Astrocyte (in vitro differentiated cells and primary cell): ENCODE data around the gene MECP2. TPM values are rescaled to one million over a fixed set of nuclear protein-coding genes. Genes with fewer than 3 reads are reported as not detected.

ENCODE experiments used
- DNase-seq: peaks from one replicate; pipeline ENCODE4 v3.0.0-alpha.2; 2010; ENCODE audit warnings: low read depth
- FAIRE-seq: peaks from 2 replicates; lab custom pipeline; 2011; peaks lifted over from hg19 to GRCh38; lab: Jason Lieb, UNC
- H2AFZ ChIP-seq: 2 replicates; pipeline ENCODE4 v1.6.0; 2012; ENCODE audit warnings: low read depth, low read length, inconsistent platforms
- H3K27ac ChIP-seq: 2 replicates; pipeline ENCODE4 v1.5.1; 2011; ENCODE audit warnings: low read depth, low read length, inconsistent platforms
- H3K27me3 ChIP-seq: 2 replicates; pipeline ENCODE4 v1.6.0; 2011; ENCODE audit warnings: low read length, inconsistent platforms; ENCODE audit not compliant: insufficient read depth
- H3K36me3 ChIP-seq: 2 replicates; pipeline ENCODE4 v1.5.1; 2011; ENCODE audit warnings: low read length, inconsistent platforms; ENCODE audit not compliant: insufficient read depth
- H3K4me1 ChIP-seq: 2 replicates; pipeline ENCODE4 v1.5.1; 2011; ENCODE audit warnings: low read length, inconsistent platforms; ENCODE audit not compliant: insufficient read depth
- H3K4me2 ChIP-seq: 2 replicates; pipeline ENCODE4 v1.6.0; 2012; ENCODE audit warnings: low read length, inconsistent platforms
- H3K4me3 ChIP-seq: 2 replicates; pipeline ENCODE4 v1.5.1; 2011; ENCODE audit warnings: low read depth, mild to moderate bottlenecking, low read length, inconsistent platforms; ENCODE audit not compliant: insufficient read depth
- H3K79me2 ChIP-seq: 2 replicates; pipeline ENCODE4 v1.6.0; 2012; ENCODE audit warnings: mild to moderate bottlenecking, low read length, inconsistent platforms; ENCODE audit not compliant: insufficient read depth
- H3K9ac ChIP-seq: 2 replicates; pipeline ENCODE4 v1.6.0; 2012; ENCODE audit warnings: mild to moderate bottlenecking, low read length, inconsistent platforms
- H3K9me3 ChIP-seq: 2 replicates; pipeline ENCODE4 v1.5.1; 2012; ENCODE audit warnings: low read depth, mild to moderate bottlenecking, low read length, inconsistent platforms; ENCODE audit not compliant: insufficient read depth
- H4K20me1 ChIP-seq: 2 replicates; pipeline ENCODE4 v1.6.0; 2012; ENCODE audit warnings: low read length, inconsistent platforms; ENCODE audit not compliant: insufficient read depth
- H3K27ac Mint-ChIP-seq: one replicate; pipeline ENCODE4 v1.8.0; 2021; ENCODE audit warnings: mild to moderate bottlenecking, mixed read lengths; ENCODE audit not compliant: unreplicated experiment
- H3K27me3 Mint-ChIP-seq: one replicate; pipeline ENCODE4 v1.8.0; 2021; ENCODE audit warnings: low read depth, mixed read lengths; ENCODE audit not compliant: unreplicated experiment
- H3K36me3 Mint-ChIP-seq: one replicate; pipeline ENCODE4 v1.8.0; 2021; ENCODE audit warnings: low read depth, mixed read lengths; ENCODE audit not compliant: unreplicated experiment
- H3K4me1 Mint-ChIP-seq: one replicate; pipeline ENCODE4 v1.8.0; 2021; ENCODE audit warnings: low read depth, mixed read lengths; ENCODE audit not compliant: unreplicated experiment
- H3K4me3 Mint-ChIP-seq: one replicate; pipeline ENCODE4 v1.8.0; 2021; ENCODE audit warnings: mild to moderate bottlenecking, moderate library complexity, mixed read lengths; ENCODE audit not compliant: unreplicated experiment
- H3K9me3 Mint-ChIP-seq: one replicate; pipeline ENCODE4 v1.8.0; 2021; ENCODE audit warnings: mild to moderate bottlenecking, mixed read lengths; ENCODE audit not compliant: unreplicated experiment
- CTCF ChIP-seq: IDR thresholded peaks from 2 replicates; pipeline ENCODE4 v1.5.1; 2011; ENCODE audit warnings: low read depth, mild to moderate bottlenecking, inconsistent platforms, low read length, moderate library complexity; ENCODE audit not compliant: insufficient read depth
- EZH2 ChIP-seq: IDR thresholded peaks from 2 replicates; pipeline ENCODE4 v1.6.1; 2012; ENCODE audit warnings: mild to moderate bottlenecking, low read length, inconsistent platforms; ENCODE audit not compliant: insufficient read depth
- total RNA-seq: library from RNA; stranded (reverse); gene quantifications from 2 replicates; pipeline ENCODE4 v1.2.1, GENCODE V29; 2021

MECP2 gene
- total RNA-seq, 1 donor from 2014 or later: 36.2 TPM

- H3K4me1 Mint-ChIP-seq: peaks cover 16% of the 10 kb centered on the region
- Histone ChIP-seq H3K4me2 (no peak overlapping the region), H2AFZ (no peak overlapping the region), H3K9me3 (no peaks in the 10 kb centered on the region), H3K79me2 (peaks cover 22% of the 10 kb centered on the region), H3K4me3 (no peak overlapping the region), H3K4me1 (no peaks in the 10 kb centered on the region), H3K9ac (no peak overlapping the region), H4K20me1 (peaks cover 19% of the 10 kb centered on the region), H3K27ac (no peak overlapping the region), H3K27me3 (no peaks in the 10 kb centered on the region), H3K36me3 (peaks cover 3% of the 10 kb centered on the region)
- TF ChIP-seq EZH2 (no peak), CTCF (no peak)
- H3K9me3 Mint-ChIP-seq: no peaks in the 10 kb centered on the region
- FAIRE-seq (no peak), DNase-seq (no peak)
- no peak overlapping the region for H3K4me3 Mint-ChIP-seq
- no peak overlapping the region for H3K27ac Mint-ChIP-seq
- peaks cover 3% of the 10 kb centered on the region for H3K36me3 Mint-ChIP-seq
- H3K27me3 Mint-ChIP-seq: no peaks in the 10 kb centered on the region
Measured at GRCh38 chrX:154030266-154030665, 67.3 kb downstream of the MECP2 start.

- no peaks in the 10 kb centered on the region for H3K9me3 Mint-ChIP-seq
- Histone ChIP-seq H3K4me3 (no peak overlapping the region), H3K27ac (no peak overlapping the region), H2AFZ (no peak overlapping the region), H3K36me3 (peaks cover 3% of the 10 kb centered on the region), H3K27me3 (no peaks in the 10 kb centered on the region), H3K4me2 (no peak overlapping the region), H3K9me3 (no peaks in the 10 kb centered on the region), H3K79me2 (peaks cover 14% of the 10 kb centered on the region), H4K20me1 (peaks cover 19% of the 10 kb centered on the region), H3K9ac (no peak overlapping the region), H3K4me1 (no peaks in the 10 kb centered on the region)
- H3K27me3 Mint-ChIP-seq: no peaks in the 10 kb centered on the region
- TF ChIP-seq EZH2 (no peak), CTCF (no peak)
- H3K36me3 Mint-ChIP-seq: peaks cover 3% of the 10 kb centered on the region
- no peak overlapping the region for H3K4me3 Mint-ChIP-seq
- no peak overlapping the region for H3K27ac Mint-ChIP-seq
- DNase-seq (no peak), FAIRE-seq (no peak)
- H3K4me1 Mint-ChIP-seq: peaks cover 16% of the 10 kb centered on the region
Measured at GRCh38 chrX:154029439-154029838, 68.1 kb downstream of the MECP2 start.

- Histone ChIP-seq H3K36me3 (peaks cover 3% of the 10 kb centered on the region), H3K27ac (no peak overlapping the region), H4K20me1 (peaks cover 15% of the 10 kb centered on the region), H3K4me3 (no peak overlapping the region), H2AFZ (no peak overlapping the region), H3K4me2 (no peak overlapping the region), H3K9me3 (no peaks in the 10 kb centered on the region), H3K79me2 (peaks cover 8% of the 10 kb centered on the region), H3K27me3 (no peaks in the 10 kb centered on the region), H3K9ac (no peak overlapping the region), H3K4me1 (no peaks in the 10 kb centered on the region)
- Mint-ChIP-seq H3K4me3 (no peak overlapping the region), H3K27me3 (no peaks in the 10 kb centered on the region), H3K27ac (no peak overlapping the region), H3K9me3 (no peaks in the 10 kb centered on the region), H3K4me1 (peaks cover 12% of the 10 kb centered on the region), H3K36me3 (peaks cover 3% of the 10 kb centered on the region)
- TF ChIP-seq CTCF (no peak), EZH2 (no peak)
- FAIRE-seq (no peak), DNase-seq (no peak)
Measured at GRCh38 chrX:154028502-154029184, 68.9 kb downstream of the MECP2 start.
